K562 (cell line): ENCODE results near the gene IGFL1. TPM values are rescaled to one million over a fixed set of nuclear protein-coding genes. Genes with fewer than 3 reads are reported as not detected.
"Not testable (repeated sequence)": the region's sequence is repeated elsewhere in the genome, so short reads cannot be mapped to it uniquely, and the experiment has no call there.

Experiments used
- ATAC-seq: fragments of 200-7000 bp; cut with Tn5 transposase; 3 replicates; pipeline ENCODE4 v1.9.1; 2020; ENCODE audit warnings: moderate library complexity
- BruUV-seq: library from RNA; stranded (reverse); fragments of 400-500 nt; replicated peaks from 2 replicates; lab custom pipeline; 2021; lab: Mats Ljungman, UMichigan
- CTCF ChIA-PET: fragments of 300-600 bp; formaldehyde crosslinking; extraction: SDS; loops from one replicate; lab custom pipeline; 2021; ENCODE audit warnings: low intra/inter-chr PET ratio; lab: Yijun Ruan, JAX
- POLR2A ChIA-PET: fragments of 300-600, 350-650 bp; sonication (Branson Sonifier 250); formaldehyde crosslinking; extraction: SDS; loops from one replicate; lab custom pipeline; 2021; ENCODE audit warnings: antibody characterized with exemption, inconsistent platforms; lab: Yijun Ruan, JAX
- DNase-seq, 4 experiments: peaks; one replicate each; pipeline versions ENCODE4 v3.0.0 to v3.0.0-alpha.2; 2011 to 2018; ENCODE audit warnings: low spot score in 3 of 4, mixed read lengths in 3 of 4; ENCODE audit errors: extremely low read depth in 1 of 4
- FAIRE-seq: peaks from 2 replicates; lab custom pipeline; 2011; peaks lifted over from hg19 to GRCh38; lab: Jason Lieb, UNC
- H2AFZ ChIP-seq: 2 replicates; pipeline ENCODE4 v1.6.0; 2011; ENCODE audit warnings: low read depth, low read length, control low read depth, inconsistent platforms
- H3K27ac ChIP-seq: fragments of 200-600 bp; 3 replicates; pipeline ENCODE4 v1.8.0; 2011; ENCODE audit warnings: low read depth, mild to moderate bottlenecking, control low read depth, inconsistent platforms, low read length, moderate library complexity, mixed read lengths; ENCODE audit errors: extremely low read depth
- H3K27me3 ChIP-seq, 2 experiments: fragments of 300-600 bp in 1 of 2; 2 replicates in 1 of 2; 3 replicates in 1 of 2; pipeline versions ENCODE4 v1.6.0 to v1.8.0; 2011; ENCODE audit warnings: inconsistent platforms in 2 of 2, low read length in 2 of 2, mild to moderate bottlenecking in 1 of 2, mixed read lengths in 1 of 2, moderate library complexity in 1 of 2; ENCODE audit not compliant: control insufficient read depth in 2 of 2, insufficient read depth in 2 of 2
- H3K36me3 ChIP-seq: fragments of 300-600 bp; 3 replicates; pipeline ENCODE4 v1.8.0; 2011; ENCODE audit warnings: mild to moderate bottlenecking, low read length, inconsistent platforms; ENCODE audit not compliant: control insufficient read depth, insufficient read depth
- H3K4me1 ChIP-seq, 2 experiments: fragments of 200-600 bp in 1 of 2; replicated peaks in 1 of 2; 2 replicates in 1 of 2; 3 replicates in 1 of 2; pipeline versions ENCODE4 v1.5.1 to v1.8.0; 2011; ENCODE audit warnings: inconsistent platforms in 2 of 2, low read length in 2 of 2, mild to moderate bottlenecking in 1 of 2, mixed read lengths in 1 of 2, moderate library complexity in 1 of 2; ENCODE audit not compliant: control insufficient read depth in 2 of 2, insufficient read depth in 2 of 2
- H3K4me2 ChIP-seq: 2 replicates; pipeline ENCODE4 v1.6.1; 2011; ENCODE audit warnings: low read length, control low read depth, inconsistent platforms, mixed read lengths; ENCODE audit not compliant: insufficient read depth
- H3K4me3 ChIP-seq: fragments of 200-600 bp; sonication (generic), shearing (Covaris generic); 2 replicates; pipeline ENCODE4 v1.5.1; 2016; ENCODE audit warnings: control low read depth, inconsistent platforms
- H3K79me2 ChIP-seq: fragments of 200-600 bp; 3 replicates; pipeline ENCODE4 v1.8.0; 2011; ENCODE audit warnings: low read length, inconsistent platforms; ENCODE audit not compliant: control insufficient read depth, insufficient read depth
- H3K9ac ChIP-seq, 2 experiments: 2 replicates each; pipeline versions ENCODE4 v1.6.0 to v1.6.1; 2011; ENCODE audit warnings: low read depth in 2 of 2, low read length in 2 of 2, control low read depth in 1 of 2, inconsistent platforms in 1 of 2, mild to moderate bottlenecking in 1 of 2, mixed read lengths in 1 of 2; ENCODE audit not compliant: insufficient read depth in 1 of 2
- H3K9me1 ChIP-seq: one replicate; pipeline ENCODE4 v1.6.0; 2011; ENCODE audit warnings: inconsistent platforms, mild to moderate bottlenecking, low read length, moderate library complexity; ENCODE audit not compliant: control insufficient read depth, insufficient read depth
- H3K9me3 ChIP-seq: replicated peaks from 2 replicates; pipeline ENCODE4 v1.5.1; 2011; ENCODE audit warnings: low read depth, low read length, inconsistent platforms; ENCODE audit not compliant: control insufficient read depth, insufficient read depth
- H4K20me1 ChIP-seq: replicated peaks from 2 replicates; pipeline ENCODE4 v1.6.1; 2011; ENCODE audit warnings: low read length, inconsistent platforms, mixed read lengths; ENCODE audit not compliant: control insufficient read depth, insufficient read depth
- FOXP1 ChIP-seq: sonication (generic); formaldehyde crosslinking; IDR thresholded peaks from 2 replicates; pipeline ENCODE4 v1.8.0; 2022; ENCODE audit warnings: mild to moderate bottlenecking, missing genetic modification reagents
- HCFC1 ChIP-seq: IDR thresholded peaks from 2 replicates; pipeline ENCODE4 v1.6.1; 2012; ENCODE audit warnings: low read depth, low read length, improper control_type of control experiment
- KLF10 ChIP-seq: fragments of 250-450 bp; sonication (Bioruptor Pico); IDR thresholded peaks from 2 replicates; pipeline ENCODE4 v1.6.1; 2021; ENCODE audit warnings: matching md5 sums
- NFATC3 ChIP-seq: fragments of 450-650 bp; IDR thresholded peaks from 2 replicates; pipeline ENCODE4 v1.6.1; 2017; ENCODE audit warnings: mild to moderate bottlenecking
- RUNX1 ChIP-seq: sonication (generic); IDR thresholded peaks from 2 replicates; pipeline ENCODE4 v1.6.1; 2016; ENCODE audit warnings: antibody characterized with exemption, low read depth
- THRA ChIP-seq: fragments of 450-650 bp; IDR thresholded peaks from 2 replicates; pipeline ENCODE4 v1.6.1; 2017; ENCODE audit warnings: mild to moderate bottlenecking, moderate library complexity
- ZNF311 ChIP-seq: fragments of 250-450 bp; sonication (Bioruptor Pico); IDR thresholded peaks from 2 replicates; pipeline ENCODE4 v1.4.0; 2020; ENCODE audit warnings: mild to moderate bottlenecking, moderate library complexity
- ZNF77 ChIP-seq: fragments of 250-450 bp; sonication (Bioruptor Pico); IDR thresholded peaks from 2 replicates; pipeline ENCODE4 v1.5.0; 2020
- WGBS: fragments of 100-300 bp; shearing (Covaris generic); methylation state at CpG from one replicate; pipeline ENCODE4 v1.1.6; 2016; ENCODE audit warnings: low coverage, mixed read lengths; ENCODE audit not compliant: insufficient coverage; ENCODE audit errors: missing lambda C conversion rate; 5-methylcytosine and 5-hydroxymethylcytosine counted together
- in situ Hi-C: fragments of 300-500 bp; cut with MboI; formaldehyde crosslinking; loops from 4 replicates; pipeline ENCODE4 v1.15.0; 2018; ENCODE audit warnings: inconsistent platforms, mixed read lengths
- intact Hi-C: fragments of 100-400 bp; cut with micrococcal nuclease; formaldehyde crosslinking; loops from 2 replicates; pipeline ENCODE4 v1.14.2; 2022
- polyA plus RNA-seq, 8 experiments: library from polyadenylated mRNA; depleted of rRNA in 4 of 8; stranded (reverse) in 5 of 8; unstranded in 3 of 8; fragments of >200 nt; fragmentation: Nextera tagmentation in 2 of 8; fragmentation: Illumina TruSeq in 1 of 8; extraction: Ambion mirVana in 2 of 8; extraction: Trizol in 1 of 8; gene quantifications; 2 replicates each; pipeline versions ENCODE4 v1.2.1 to v1.2.3, GENCODE V29; 2011 to 2014; ENCODE audit warnings: inconsistent platforms in 1 of 8, missing spikeins in 1 of 8
- total RNA-seq, 7 experiments: library from RNA; depleted of rRNA in 6 of 7; stranded (reverse); fragments of >200 nt in 6 of 7; fragmentation: Illumina TruSeq in 2 of 7; extraction: Trizol in 2 of 7; gene quantifications; 2 replicates each; pipeline versions ENCODE4 v1.2.1 to v1.2.3, GENCODE V29; 2011 to 2021; ENCODE audit warnings: low replicate concordance in 1 of 7
- TF ChIP-seq, protein P1 (sequence below): fragments of 250-450 bp; sonication (Bioruptor Pico); IDR thresholded peaks from 2 replicates; pipeline ENCODE4 v1.8.0; 2022; ENCODE audit warnings: inconsistent platforms, mild to moderate bottlenecking, moderate library complexity, borderline replicate concordance

IGFL1 gene
- total and polyA plus RNA-seq, 9 of the 15 experiments (the other 6 are each of a cell fraction or from before 2014, with no cell fraction given): not detected

DNA sequence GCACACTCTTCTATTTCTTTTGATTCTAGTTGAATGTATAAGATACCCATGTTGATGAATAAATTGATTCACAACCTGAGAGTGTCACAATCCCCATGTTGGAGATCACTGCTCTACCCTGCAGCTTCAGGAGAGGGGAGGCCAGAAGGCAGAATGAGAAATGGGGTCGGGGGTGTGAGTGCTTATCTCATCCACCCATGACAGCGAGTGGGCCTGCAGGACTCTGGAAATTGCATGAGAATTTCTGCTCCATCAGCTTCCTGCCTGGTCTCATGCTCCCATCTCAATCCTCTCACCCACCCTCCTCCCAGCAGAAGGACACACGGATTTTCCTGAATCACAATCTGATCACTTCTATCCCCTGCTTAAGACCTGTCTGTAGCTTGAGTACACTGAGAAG, 22.9 kb upstream of the IGFL1 start:
- Histone ChIP-seq H3K9me1 (no peaks in the 10 kb centered on the region), H3K9ac (no peak overlapping the region), H3K27me3 (peaks cover 0 to 5% of the 10 kb centered on the region in 2 experiments; a peak in 1 of 5 replicates), H3K79me2 (no peaks in the 10 kb centered on the region; the same call in 2 of the 3 replicates), H2AFZ (no peak overlapping the region), H3K27ac (no peak overlapping the region), H3K9me3 (no peaks in the 10 kb centered on the region; the same call in 1 of the 2 replicates), H3K4me2 (no peak overlapping the region), H4K20me1 (no peaks in the 10 kb centered on the region), H3K4me1 (peaks cover 5 to 12% of the 10 kb centered on the region in 2 experiments), H3K4me3 (no peak overlapping the region), H3K36me3 (no peaks in the 10 kb centered on the region)
- ATAC-seq (no peak), DNase-seq (no peak), FAIRE-seq (no peak)
- ChIA-PET CTCF (no interaction called here), POLR2A (no interaction called here)
- no TSS peak for BruUV-seq
- in situ Hi-C loops: no loop called here
- TF ChIP-seq THRA: no peak
- TF ChIP-seq HCFC1: no peak
- TF ChIP-seq FOXP1 (CRISPR knock-in tag): no peak
- no peak for TF ChIP-seq ZNF77 (CRISPR knock-in tag)
- TF ChIP-seq NFATC3: no peak
- TF ChIP-seq RUNX1: no peak
- TF ChIP-seq, protein P1, sequence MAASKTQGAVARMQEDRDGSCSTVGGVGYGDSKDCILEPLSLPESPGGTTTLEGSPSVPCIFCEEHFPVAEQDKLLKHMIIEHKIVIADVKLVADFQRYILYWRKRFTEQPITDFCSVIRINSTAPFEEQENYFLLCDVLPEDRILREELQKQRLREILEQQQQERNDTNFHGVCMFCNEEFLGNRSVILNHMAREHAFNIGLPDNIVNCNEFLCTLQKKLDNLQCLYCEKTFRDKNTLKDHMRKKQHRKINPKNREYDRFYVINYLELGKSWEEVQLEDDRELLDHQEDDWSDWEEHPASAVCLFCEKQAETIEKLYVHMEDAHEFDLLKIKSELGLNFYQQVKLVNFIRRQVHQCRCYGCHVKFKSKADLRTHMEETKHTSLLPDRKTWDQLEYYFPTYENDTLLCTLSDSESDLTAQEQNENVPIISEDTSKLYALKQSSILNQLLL (CRISPR knock-in tag): no peak
- no peak for TF ChIP-seq ZNF311
- TF ChIP-seq KLF10: no peak
- WGBS: 4% methylated on average over 3 of the region's 3 CpGs
- intact Hi-C loops: no loop called here

DNA sequence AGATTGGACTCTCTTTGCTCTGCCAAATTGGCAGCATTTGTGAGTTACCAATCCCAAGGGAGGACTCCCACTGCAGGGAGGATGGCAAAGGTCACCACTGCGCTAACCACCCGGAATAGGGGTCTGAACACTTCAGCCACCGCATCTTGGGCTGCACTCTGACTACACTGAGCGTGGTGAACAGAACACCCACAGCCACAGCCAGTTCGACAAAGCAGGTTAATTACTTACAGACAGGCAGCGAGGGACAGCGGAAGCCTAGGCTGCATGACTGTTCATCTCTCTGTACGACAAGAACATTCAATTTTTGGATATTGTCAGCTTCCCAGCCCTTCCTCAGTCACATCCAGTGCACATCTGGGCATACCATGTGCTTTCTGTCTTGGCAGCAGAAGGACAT, 21.7 kb upstream of the IGFL1 start:
- H3K4me2 ChIP-seq, H3K9ac ChIP-seq, H4K20me1 ChIP-seq, ATAC-seq, H3K4me3 ChIP-seq, H3K36me3 ChIP-seq, intact Hi-C loops, H3K27me3 ChIP-seq, H3K9me3 ChIP-seq, DNase-seq, H3K79me2 ChIP-seq, H3K9me1 ChIP-seq, BruUV-seq, H2AFZ ChIP-seq, H3K27ac ChIP-seq, in situ Hi-C loops: not testable (repeated sequence)
- POLR2A ChIA-PET: interaction anchor here (0.7 kb wide), 2 partner anchors 126 to 1410 kb away, joined by 3 read pairs; no protein-coding TSS in a partner anchor
- FAIRE-seq: peak; percentile 54
- WGBS: 16% methylated on average over 4 of the region's 8 CpGs
- H3K4me1 ChIP-seq: peaks cover 5 to 10% of the 10 kb centered on the region in 2 experiments
- CTCF ChIA-PET: interaction anchor here (0.6 kb wide), 1 partner anchor 1338 kb away, joined by 6 read pairs; no protein-coding TSS in a partner anchor
